OCI-LY7 (cell line): ENCODE data around the gene LACTB. TPM values are rescaled to one million over a fixed set of nuclear protein-coding genes. Genes with fewer than 3 reads are reported as not detected.

Experiments
- BruUV-seq: library from RNA; stranded (reverse); fragments of 400-500 nt; replicated peaks from 2 replicates; lab custom pipeline; 2021; lab: Mats Ljungman, UMichigan
- CTCF ChIA-PET: fragments of 300-600 bp; sonication (Branson Sonifier 250); formaldehyde crosslinking; loops from one replicate; lab custom pipeline; 2022; ENCODE audit warnings: antibody characterized with exemption; ENCODE audit not compliant: unreplicated experiment; lab: Charles Lee
- POLR2A ChIA-PET: fragments of 300-600 bp; sonication (Branson Sonifier 250); formaldehyde crosslinking; loops from one replicate; lab custom pipeline; 2022; ENCODE audit warnings: antibody characterized with exemption; lab: Charles Lee
- DNase-seq: peaks from one replicate; pipeline ENCODE4 v3.0.0-alpha.2; 2015; ENCODE audit warnings: low spot score
- H2AFZ ChIP-seq: fragments of 200-600 bp; sonication (generic), shearing (Covaris generic); 2 replicates; pipeline ENCODE4 v1.6.1; 2014; ENCODE audit warnings: mild to moderate bottlenecking, antibody characterized with exemption, low read length, moderate library complexity
- H3K27ac ChIP-seq: fragments of 200-600 bp; sonication (generic); 2 replicates; pipeline ENCODE4 v1.5.1; 2014; ENCODE audit warnings: mixed run types, low read depth, mild to moderate bottlenecking, moderate library complexity, low read length, inconsistent platforms; ENCODE audit not compliant: poor library complexity, severe bottlenecking
- H3K36me3 ChIP-seq: fragments of 200-600 bp; sonication (generic); 2 replicates; pipeline ENCODE4 v1.6.1; 2014; ENCODE audit warnings: mild to moderate bottlenecking, antibody characterized with exemption, low read length, moderate library complexity, mixed read lengths; ENCODE audit not compliant: insufficient read depth
- H3K4me1 ChIP-seq: fragments of 200-600 bp; sonication (generic); 2 replicates; pipeline ENCODE4 v1.5.1; 2014; ENCODE audit warnings: mild to moderate bottlenecking, low read length; ENCODE audit not compliant: insufficient read depth, poor library complexity, severe bottlenecking
- H3K4me2 ChIP-seq: fragments of 200-600 bp; sonication (generic); 2 replicates; pipeline ENCODE4 v1.6.1; 2014; ENCODE audit warnings: mild to moderate bottlenecking, low read length
- H3K4me3 ChIP-seq: fragments of 200-600 bp; sonication (generic); 2 replicates; pipeline ENCODE4 v1.5.1; 2014; ENCODE audit warnings: mild to moderate bottlenecking, low read depth, low read length; ENCODE audit not compliant: poor library complexity, severe bottlenecking
- H3K79me2 ChIP-seq: fragments of 200-600 bp; sonication (generic); 2 replicates; pipeline ENCODE4 v1.6.1; 2016; ENCODE audit warnings: low read depth, mild to moderate bottlenecking, low read length, moderate library complexity, mixed read lengths; ENCODE audit not compliant: insufficient read depth
- H3K9me2 ChIP-seq: fragments of 200-600 bp; sonication (generic); 2 replicates; pipeline ENCODE4 v1.6.1; 2016; ENCODE audit warnings: mild to moderate bottlenecking, low read length, mixed read lengths; ENCODE audit not compliant: insufficient read depth
- H3K9me3 ChIP-seq: fragments of 200-600 bp; sonication (generic); 2 replicates; pipeline ENCODE4 v1.6.1; 2014; ENCODE audit warnings: mild to moderate bottlenecking, mixed run types, low read length, mixed read lengths
- H4K20me1 ChIP-seq: fragments of 200-600 bp; sonication (generic); 2 replicates; pipeline ENCODE4 v1.6.1; 2014; ENCODE audit warnings: mild to moderate bottlenecking, antibody characterized with exemption, low read length, moderate library complexity, mixed read lengths; ENCODE audit not compliant: insufficient read depth
- EZH2phosphoT487 ChIP-seq: fragments of 200-600 bp; sonication (generic); IDR thresholded peaks from 2 replicates; pipeline ENCODE4 v1.6.1; 2018; ENCODE audit warnings: low read depth, borderline replicate concordance, mild to moderate bottlenecking, mixed run types, antibody characterized with exemption, low read length, moderate library complexity, mixed read lengths
- intact Hi-C: fragments of 100-400 bp; cut with micrococcal nuclease; formaldehyde crosslinking; loops from one replicate; pipeline ENCODE4 v1.10.0; 2022; ENCODE audit not compliant: unreplicated experiment
- total RNA-seq, 2 experiments: library from RNA; depleted of rRNA in 1 of 2; stranded (reverse); fragments of >200 nt in 1 of 2; shearing (Covaris generic) in 1 of 2; gene quantifications; 2 replicates each; pipeline ENCODE4 v1.2.3, GENCODE V29; 2014 to 2022
- TF ChIP-seq, protein P1 (sequence below): fragments of 200-600 bp; sonication (generic); conservative IDR thresholded peaks from 2 replicates; pipeline ENCODE4 v1.5.1; 2014; ENCODE audit warnings: mild to moderate bottlenecking, antibody characterized with exemption, low read length, moderate library complexity, mixed read lengths

LACTB gene
- total RNA-seq, 2 experiments from 2014 or later = 3.2 to 7.2 TPM

DNA sequence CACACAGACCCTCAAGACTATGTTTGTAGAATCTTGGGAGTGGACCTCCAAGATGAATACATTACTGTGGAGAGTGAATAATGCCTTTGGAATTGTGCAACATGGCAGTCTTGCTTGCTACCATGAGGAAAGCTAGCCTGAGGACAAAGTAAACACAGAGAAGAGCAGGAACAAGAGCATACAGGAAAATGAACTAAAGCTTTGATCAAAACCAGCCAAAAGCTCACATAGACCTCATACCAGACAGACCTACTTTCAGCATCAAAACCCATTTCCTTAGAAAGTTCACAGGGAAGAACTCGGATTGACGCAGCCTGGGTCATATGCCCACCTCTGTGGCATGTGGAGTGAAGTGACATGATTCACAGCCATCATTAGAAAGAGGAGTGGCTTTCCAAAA is 64.4 kb downstream of the LACTB start:
- CTCF ChIA-PET = no interaction called here

DNA sequence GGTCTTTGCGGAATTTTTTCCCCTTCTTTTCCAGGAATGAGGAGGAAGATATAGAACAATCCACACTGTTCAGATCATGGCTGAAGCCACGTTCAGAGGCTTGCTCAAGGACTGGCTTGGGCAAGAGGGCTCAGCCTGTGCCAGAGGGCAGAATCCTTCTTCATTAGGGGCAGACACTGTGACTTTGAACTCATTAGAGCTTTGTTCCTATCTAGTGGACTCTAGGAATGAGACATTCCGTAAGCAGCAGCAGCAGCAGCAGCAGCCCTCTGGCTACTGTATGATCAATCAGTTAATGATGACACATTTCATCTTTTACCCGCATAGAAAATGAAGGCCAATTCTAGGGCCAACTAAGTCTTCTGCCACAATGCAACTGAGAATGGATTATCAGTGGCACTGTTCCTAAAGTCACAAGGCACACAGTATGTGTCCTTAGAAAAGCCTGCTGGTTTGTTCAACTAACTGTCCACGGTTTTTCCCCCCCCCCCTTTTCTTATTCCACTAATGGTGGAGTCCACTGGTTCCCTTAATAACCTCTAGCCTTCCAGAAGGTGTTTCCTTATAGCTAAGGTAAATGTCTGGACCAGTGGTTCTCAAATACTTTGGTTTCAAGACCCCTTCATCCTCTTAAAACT is 66.0 kb downstream of the LACTB start:
- CTCF ChIA-PET = no interaction called here
- BruUV-seq = no TSS peak
- no peaks in the 10 kb centered on the region for H3K9me2 ChIP-seq
- H3K9me3 ChIP-seq = no peaks in the 10 kb centered on the region
- H3K4me3 ChIP-seq = no peak overlapping the region
- peaks cover 30% of the 10 kb centered on the region for H3K79me2 ChIP-seq
- peaks cover 32% of the 10 kb centered on the region for H3K4me1 ChIP-seq
- no peaks in the 10 kb centered on the region for H4K20me1 ChIP-seq
- H3K36me3 ChIP-seq = no peaks in the 10 kb centered on the region
- peak overlapping the region; percentile 89; the same call in 1 of the 2 replicates for H3K4me2 ChIP-seq
- intact Hi-C loops = no loop called here
- no peak for DNase-seq
- no peak overlapping the region; the same call in 1 of the 2 replicates for H2AFZ ChIP-seq
- POLR2A ChIA-PET = no interaction called here
- no peak for TF ChIP-seq EZH2phosphoT487
- TF ChIP-seq, protein P1, sequence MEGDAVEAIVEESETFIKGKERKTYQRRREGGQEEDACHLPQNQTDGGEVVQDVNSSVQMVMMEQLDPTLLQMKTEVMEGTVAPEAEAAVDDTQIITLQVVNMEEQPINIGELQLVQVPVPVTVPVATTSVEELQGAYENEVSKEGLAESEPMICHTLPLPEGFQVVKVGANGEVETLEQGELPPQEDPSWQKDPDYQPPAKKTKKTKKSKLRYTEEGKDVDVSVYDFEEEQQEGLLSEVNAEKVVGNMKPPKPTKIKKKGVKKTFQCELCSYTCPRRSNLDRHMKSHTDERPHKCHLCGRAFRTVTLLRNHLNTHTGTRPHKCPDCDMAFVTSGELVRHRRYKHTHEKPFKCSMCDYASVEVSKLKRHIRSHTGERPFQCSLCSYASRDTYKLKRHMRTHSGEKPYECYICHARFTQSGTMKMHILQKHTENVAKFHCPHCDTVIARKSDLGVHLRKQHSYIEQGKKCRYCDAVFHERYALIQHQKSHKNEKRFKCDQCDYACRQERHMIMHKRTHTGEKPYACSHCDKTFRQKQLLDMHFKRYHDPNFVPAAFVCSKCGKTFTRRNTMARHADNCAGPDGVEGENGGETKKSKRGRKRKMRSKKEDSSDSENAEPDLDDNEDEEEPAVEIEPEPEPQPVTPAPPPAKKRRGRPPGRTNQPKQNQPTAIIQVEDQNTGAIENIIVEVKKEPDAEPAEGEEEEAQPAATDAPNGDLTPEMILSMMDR = no peak
- H3K27ac ChIP-seq = no peak overlapping the region

More for the DNA sequence above, 64.4 kb downstream of the LACTB start:
- peaks cover 16% of the 10 kb centered on the region for H3K4me1 ChIP-seq
- no peak overlapping the region for H2AFZ ChIP-seq
- intact Hi-C loops = no loop called here
- H3K9me2 ChIP-seq = no peaks in the 10 kb centered on the region
- H3K79me2 ChIP-seq = peaks cover 15% of the 10 kb centered on the region
- no peak for DNase-seq
- no peak overlapping the region for H3K4me2 ChIP-seq
- H3K4me3 ChIP-seq = no peak overlapping the region
- H3K9me3 ChIP-seq = no peaks in the 10 kb centered on the region
- TF ChIP-seq EZH2phosphoT487 = no peak
- TF ChIP-seq, protein P1 = no peak
- H3K36me3 ChIP-seq = no peaks in the 10 kb centered on the region
- H3K27ac ChIP-seq = no peak overlapping the region
- no peaks in the 10 kb centered on the region for H4K20me1 ChIP-seq
- POLR2A ChIA-PET = interaction anchor here (0.8 kb wide), 1 partner anchor 57 kb away, joined by 3 read pairs; no protein-coding TSS in a partner anchor
- no TSS peak for BruUV-seq
